HG03066 (cell line): ENCODE results near the gene ATAD2B.

Source experiments
- ATAC-seq: cut with Tn5 transposase; IDR thresholded peaks from one replicate; pipeline ENCODE4 v1.9.1; 2021; ENCODE audit warnings: low read depth; ENCODE audit not compliant: unreplicated experiment

ATAD2B gene

GRCh38 chr2:23838996-23839395, 87.9 kb downstream of the ATAD2B start:
- ATAC-seq, result no peak

- no peak for ATAC-seq
Observed at GRCh38 chr2:23838581-23838980, 88.3 kb downstream of the ATAD2B start.

- no peak for ATAC-seq
Observed at GRCh38 chr2:23837871-23838270, 89.1 kb downstream of the ATAD2B start.

- no peak for ATAC-seq
Observed at GRCh38 chr2:23836971-23837565, 89.9 kb downstream of the ATAD2B start.

- ATAC-seq, result no peak
Observed at GRCh38 chr2:23836505-23836904, 90.4 kb downstream of the ATAD2B start.

- ATAC-seq, result no peak
Observed at GRCh38 chr2:23835988-23836387, 90.9 kb downstream of the ATAD2B start.

- no peak for ATAC-seq
Observed at GRCh38 chr2:23835423-23835822, 91.5 kb downstream of the ATAD2B start.

- no peak for ATAC-seq
Observed at GRCh38 chr2:23828986-23829385, 97.9 kb downstream of the ATAD2B start.

GRCh38 chr2:23828256-23828980, 98.5 kb downstream of the ATAD2B start:
- no peak for ATAC-seq

GRCh38 chr2:23827287-23827686, 99.6 kb downstream of the ATAD2B start:
- no peak for ATAC-seq

- ATAC-seq, result no peak
Observed at GRCh38 chr2:23826771-23827170, 100.2 kb downstream of the ATAD2B start.

- no peak for ATAC-seq
Observed at GRCh38 chr2:23826040-23826439, 100.9 kb downstream of the ATAD2B start.

- peak; percentile 77 for ATAC-seq
Observed at GRCh38 chr2:23824777-23825212, 102.1 kb downstream of the ATAD2B start.

- no peak for ATAC-seq
Observed at GRCh38 chr2:23823863-23824262, 103.1 kb downstream of the ATAD2B start.

- ATAC-seq, result no peak
Observed at GRCh38 chr2:23814963-23815362, 112.0 kb downstream of the ATAD2B start.

GRCh38 chr2:23813438-23813837, 113.5 kb downstream of the ATAD2B start:
- ATAC-seq, result no peak

GRCh38 chr2:23809150-23809549, 117.8 kb downstream of the ATAD2B start:
- ATAC-seq, result no peak

- ATAC-seq, result no peak
Observed at GRCh38 chr2:23806665-23807249, 120.2 kb downstream of the ATAD2B start.

- no peak for ATAC-seq
Observed at GRCh38 chr2:23806201-23806600, 120.7 kb downstream of the ATAD2B start.

- ATAC-seq, result no peak
Observed at GRCh38 chr2:23803965-23804542, 122.9 kb downstream of the ATAD2B start.

- no peak for ATAC-seq
Observed at GRCh38 chr2:23803264-23803964, 123.5 kb downstream of the ATAD2B start.
